GM19455 (cell line): ENCODE data around the gene ERICH2.

Experiments
- ATAC-seq: cut with Tn5 transposase; IDR thresholded peaks from one replicate; pipeline ENCODE4 v1.9.1; 2021; ENCODE audit not compliant: unreplicated experiment

Gene ERICH2

GRCh38 chr2:170816504-170817092 is 46.4 kb downstream of the ERICH2 start, which contains the start of gene GAD1:
GAD1 (plus strand) TSS chr2:170816887; CDS start chr2:170818592, 1,705 bp downstream.
- peak; percentile 49 for ATAC-seq

DNA sequence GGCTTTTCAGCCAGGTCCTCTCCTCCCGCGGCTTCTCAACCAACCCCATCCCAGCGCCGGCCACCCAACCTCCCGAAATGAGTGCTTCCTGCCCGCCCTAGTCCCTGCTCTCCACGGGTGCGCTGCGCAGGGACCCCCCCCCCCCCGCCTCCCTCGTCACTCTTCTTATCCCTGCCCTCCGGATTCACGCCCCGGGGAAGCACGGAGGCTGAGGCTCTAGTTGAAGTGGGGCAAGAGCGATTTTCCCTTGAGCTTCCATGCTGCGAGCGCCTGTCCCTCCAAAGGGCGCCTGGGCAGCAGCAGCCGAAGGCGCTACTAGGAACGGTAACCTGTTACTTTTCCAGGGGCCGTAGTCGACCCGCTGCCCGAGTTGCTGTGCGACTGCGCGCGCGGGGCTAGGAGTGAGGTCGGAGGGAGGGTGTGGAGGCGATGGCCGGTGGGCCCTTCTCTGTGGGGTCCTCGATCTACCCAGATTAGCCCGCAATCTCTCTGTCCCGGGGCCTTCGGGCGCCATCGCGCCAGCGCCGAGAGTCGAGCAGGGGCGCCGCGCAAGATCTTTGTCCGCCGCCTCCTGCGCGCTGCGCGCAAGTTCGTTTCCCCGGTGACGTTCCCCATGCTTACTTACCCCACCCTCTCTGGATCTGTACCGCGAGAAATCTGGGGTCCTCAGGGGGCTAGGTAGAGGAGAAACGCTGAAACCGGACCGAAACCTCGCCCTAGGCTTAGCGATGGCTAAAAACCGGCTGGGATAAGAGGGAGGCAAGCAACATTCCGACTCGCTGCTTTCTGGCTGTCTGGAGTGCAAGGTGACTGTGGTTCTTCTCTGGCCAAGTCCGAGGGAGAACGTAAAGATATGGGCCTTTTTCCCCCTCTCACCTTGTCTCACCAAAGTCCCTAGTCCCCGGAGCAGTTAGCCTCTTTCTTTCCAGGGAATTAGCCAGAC is 47.2 kb downstream of the ERICH2 start:
- no peak for ATAC-seq

GRCh38 chr2:170818036-170818751 is 48.0 kb downstream of the ERICH2 start:
- ATAC-seq, result no peak

DNA sequence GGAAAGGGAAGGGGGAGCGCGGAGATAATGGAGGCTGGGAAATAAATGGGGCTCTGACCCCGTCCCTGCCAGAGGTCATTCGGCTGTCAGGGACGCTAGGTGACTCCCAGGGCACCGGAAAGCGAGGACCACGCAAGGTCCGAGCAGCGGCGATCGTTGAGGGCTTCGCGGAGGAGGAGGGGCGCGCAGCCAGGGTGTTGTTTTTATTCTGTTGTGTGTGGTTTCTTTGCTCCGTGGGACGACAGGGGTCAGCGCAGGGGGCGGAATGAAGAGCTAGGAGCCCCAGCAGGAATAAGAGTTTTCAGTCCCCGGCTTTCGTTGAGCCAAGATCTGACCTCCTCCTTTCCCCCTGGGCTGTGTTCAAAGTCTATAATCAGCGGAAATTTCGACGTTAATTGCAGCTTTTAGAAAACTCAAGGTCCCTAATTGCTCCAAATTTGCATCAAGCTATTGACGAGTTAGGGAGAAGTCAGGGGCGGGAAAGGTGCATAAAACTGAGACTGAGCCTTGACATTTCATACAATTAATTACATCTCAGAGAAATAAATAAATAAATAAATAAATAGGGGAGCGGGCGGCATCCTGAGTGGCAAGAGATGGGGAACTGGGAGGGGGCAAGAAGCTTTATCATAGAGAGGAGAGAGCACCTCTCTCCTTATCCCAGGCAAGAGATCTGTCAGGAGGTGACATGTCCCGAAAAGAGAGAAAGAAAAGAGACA is 48.7 kb downstream of the ERICH2 start:
- no peak for ATAC-seq

- ATAC-seq, result no peak
These were observed 49.8 kb downstream of the ERICH2 start for GRCh38 chr2:170819680-170820664.

GRCh38 chr2:170820757-170821530 is 50.8 kb downstream of the ERICH2 start:
- no peak for ATAC-seq

- no peak for ATAC-seq
These were observed 51.5 kb downstream of the ERICH2 start for GRCh38 chr2:170821531-170822289.

DNA sequence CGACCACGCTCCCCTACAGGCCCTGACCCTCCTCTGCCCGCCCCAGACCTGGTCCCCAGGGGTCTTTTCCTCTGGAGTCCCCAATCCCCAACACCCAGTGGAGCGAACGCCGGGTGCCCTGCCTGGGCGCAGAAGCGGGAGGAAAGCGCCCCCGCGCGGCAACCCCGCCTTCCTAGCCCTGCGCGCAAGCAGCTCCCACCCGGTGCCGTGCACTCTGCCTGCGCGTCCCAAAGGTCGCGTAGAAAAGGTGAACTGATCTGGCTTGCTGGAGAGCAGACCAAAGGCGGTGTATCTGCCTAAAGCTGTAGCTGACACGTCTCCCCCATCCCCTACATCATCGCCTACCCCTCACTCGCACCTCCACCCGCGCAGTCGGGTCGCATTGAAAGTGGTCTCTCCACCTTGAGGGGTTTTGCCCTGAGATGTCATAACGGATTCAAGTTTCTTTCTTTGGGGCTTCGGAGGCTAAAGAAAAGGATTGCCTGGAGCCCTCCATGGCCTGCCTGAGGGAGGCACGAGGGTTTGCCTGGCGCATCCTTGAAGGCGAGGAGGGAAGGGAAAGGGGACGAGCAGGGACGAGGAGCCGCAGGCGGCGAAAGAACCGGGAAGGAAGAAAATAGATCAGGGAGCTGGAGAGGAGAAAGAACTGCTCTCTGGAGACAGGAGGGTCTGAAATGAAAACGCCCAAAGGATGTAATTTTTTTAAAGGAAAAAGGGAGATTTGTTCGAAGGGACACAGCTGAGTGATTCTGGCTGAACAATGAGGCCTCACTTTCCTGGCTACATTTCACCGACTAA is 52.3 kb downstream of the ERICH2 start:
- no peak for ATAC-seq

DNA sequence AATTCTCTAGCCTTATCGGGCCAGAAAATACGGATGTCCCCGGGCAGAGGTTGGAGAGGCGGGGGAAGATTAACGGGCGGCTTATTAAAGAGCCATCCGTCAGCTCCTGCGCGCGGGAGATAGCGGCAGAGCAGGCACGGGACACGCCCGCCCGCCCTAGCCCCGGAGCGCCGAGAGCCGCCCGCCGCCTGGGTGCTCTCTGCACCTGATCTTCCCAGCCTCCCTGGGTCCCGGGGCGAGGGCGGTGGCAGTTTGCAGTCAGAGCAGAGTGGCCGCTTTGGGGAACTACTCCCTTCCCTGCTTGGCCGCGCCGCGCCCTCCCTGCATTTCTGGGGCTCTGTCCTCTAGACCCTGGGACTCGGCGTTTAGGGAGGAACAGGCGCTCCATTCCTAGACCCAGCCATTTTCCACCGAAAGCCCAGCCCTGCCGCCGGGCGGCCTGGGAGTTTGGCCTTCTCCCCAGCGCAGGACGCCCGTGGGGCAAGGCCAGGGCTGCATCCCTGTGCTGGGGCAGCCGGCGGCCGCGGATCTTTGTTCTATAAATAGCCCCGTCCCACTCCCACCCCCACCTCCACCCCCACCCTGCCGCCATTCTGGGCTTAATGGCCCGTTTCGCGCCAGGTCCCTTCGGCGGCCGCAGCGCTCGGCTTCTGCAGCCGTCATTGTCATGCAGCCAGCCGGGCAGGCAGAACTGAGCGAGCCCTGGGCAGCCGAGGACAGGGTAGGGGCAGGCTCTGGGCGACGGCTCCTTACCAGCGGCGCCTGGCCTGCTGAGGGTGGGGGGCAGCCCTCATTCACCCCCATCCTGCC is 53.1 kb downstream of the ERICH2 start:
- no peak for ATAC-seq

- ATAC-seq, result no peak
These were observed 53.7 kb downstream of the ERICH2 start for GRCh38 chr2:170823898-170824215.

- ATAC-seq, result no peak
These were observed 54.4 kb downstream of the ERICH2 start for GRCh38 chr2:170824526-170825015.

DNA sequence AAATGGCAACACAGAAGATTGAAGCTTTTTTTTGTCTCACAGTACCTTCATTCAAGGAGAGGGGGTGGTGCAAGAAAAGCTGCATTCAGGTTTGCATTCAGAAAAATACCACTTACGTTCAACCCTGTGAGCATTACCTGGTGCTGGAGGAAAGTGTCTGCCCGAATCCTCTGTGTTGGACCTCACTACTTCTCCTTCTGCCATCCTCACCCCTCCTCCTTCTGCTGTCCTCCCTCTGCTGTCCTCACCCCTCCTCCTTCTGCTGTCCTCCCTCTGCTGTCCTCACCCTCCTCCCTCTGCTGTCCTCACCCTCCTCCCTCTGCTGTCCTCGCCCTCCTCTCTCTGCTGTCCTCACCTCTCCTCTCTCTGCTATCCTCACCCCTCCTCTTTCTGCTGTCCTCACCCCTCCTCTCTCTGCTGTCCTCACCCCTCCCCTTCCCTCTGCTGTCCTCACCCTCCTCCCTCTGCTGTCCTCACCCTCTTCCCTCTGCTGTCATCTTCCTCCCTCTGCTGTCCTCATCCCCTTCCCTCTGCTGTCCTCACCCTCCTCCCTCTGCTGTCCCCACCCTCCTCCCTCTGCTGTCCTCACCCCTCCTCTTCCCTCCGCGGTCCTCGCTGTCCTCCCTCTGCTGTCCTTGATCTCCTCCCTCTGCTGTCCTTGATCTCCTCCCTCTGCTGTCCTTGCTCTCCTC is 57.8 kb downstream of the ERICH2 start:
- no peak for ATAC-seq

DNA sequence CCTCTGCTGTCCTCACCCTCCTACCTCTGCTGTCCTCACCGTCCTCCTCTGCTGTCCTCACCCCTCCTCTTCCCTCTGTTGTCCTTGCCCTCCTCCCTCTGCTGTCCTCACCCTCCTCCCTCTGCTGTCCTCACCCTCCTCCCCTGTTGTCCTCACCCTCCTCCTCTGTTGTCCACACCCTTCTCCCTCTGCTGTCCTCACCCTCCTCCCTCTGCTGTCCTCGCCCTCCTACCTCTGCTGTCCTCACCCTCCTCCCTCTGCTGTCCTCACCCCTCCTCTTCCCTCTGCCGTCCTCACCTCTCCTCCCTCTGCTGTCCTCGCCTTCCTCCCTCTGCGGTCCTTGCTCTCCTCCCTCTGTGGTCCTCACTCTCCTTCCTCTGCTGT is 58.3 kb downstream of the ERICH2 start:
- ATAC-seq, result no peak

DNA sequence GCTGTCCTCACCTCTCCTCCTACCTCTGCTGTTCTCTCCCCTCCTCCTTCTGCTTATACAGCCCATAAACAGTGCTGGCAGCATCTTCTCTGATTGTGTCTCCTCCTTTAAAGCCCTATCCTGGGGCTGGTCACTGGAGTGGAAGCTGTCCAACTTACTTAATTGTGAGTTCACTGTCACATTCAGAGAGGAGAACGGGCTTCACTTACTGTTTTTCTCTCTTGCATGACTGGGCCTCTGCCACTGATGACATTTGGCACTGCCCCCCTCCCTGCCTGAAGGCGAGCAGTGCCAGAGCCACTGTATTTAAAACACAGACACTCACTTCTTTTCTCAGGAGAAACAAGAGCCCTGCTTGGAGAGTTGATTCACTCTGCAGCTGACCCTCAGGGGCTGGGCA is 58.9 kb downstream of the ERICH2 start:
- ATAC-seq, result no peak

DNA sequence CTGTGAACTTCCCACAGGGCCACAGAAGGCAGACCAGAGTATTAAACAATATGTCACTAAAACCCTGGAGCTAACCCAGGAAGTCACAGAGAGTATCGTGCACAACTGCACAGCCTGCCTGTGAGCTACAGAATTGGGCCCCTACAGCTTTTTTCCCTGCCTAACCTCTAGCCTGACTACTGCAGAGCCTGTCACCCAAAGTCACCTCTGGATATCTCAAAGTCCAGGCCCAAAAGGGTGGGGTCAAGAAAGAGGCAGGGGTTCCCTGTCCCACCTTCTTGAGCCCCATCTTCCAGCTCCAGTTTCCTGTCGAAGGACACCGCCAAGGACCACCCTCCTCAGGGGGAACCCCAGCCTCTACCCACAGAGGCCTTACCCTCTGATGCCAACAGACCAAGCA is 60.0 kb downstream of the ERICH2 start:
- no peak for ATAC-seq

- no peak for ATAC-seq
These were observed 60.9 kb downstream of the ERICH2 start for GRCh38 chr2:170831115-170831514.
